DND-41 (cell line): Measurements from ENCODE around the gene ITGB5.

Experiments used
- ATAC-seq: fragments of 200-7000 bp; cut with Tn5 transposase; 3 replicates; pipeline ENCODE4 v1.9.1; 2021; ENCODE audit warnings: low read depth; ENCODE audit not compliant: insufficient read depth
- DNase-seq: peaks from one replicate; pipeline ENCODE4 v3.0.0-alpha.2; 2020
- H2AFZ ChIP-seq: 2 replicates; pipeline ENCODE4 v1.6.0; 2012; ENCODE audit warnings: low read depth, low read length
- H3K27ac ChIP-seq: 2 replicates; pipeline ENCODE4 v1.5.1; 2012; ENCODE audit warnings: low read length, inconsistent platforms
- H3K27me3 ChIP-seq: fragments of 200-600 bp; sonication (generic); 2 replicates; pipeline ENCODE4 v1.6.0; 2012; ENCODE audit warnings: low read length, mild to moderate bottlenecking, inconsistent platforms; ENCODE audit not compliant: insufficient read depth, poor library complexity
- H3K36me3 ChIP-seq: 2 replicates; pipeline ENCODE4 v1.5.1; 2012; ENCODE audit warnings: low read length, inconsistent platforms; ENCODE audit not compliant: insufficient read depth
- H3K4me1 ChIP-seq: 2 replicates; pipeline ENCODE4 v1.5.1; 2012; ENCODE audit warnings: mild to moderate bottlenecking, low read length; ENCODE audit not compliant: insufficient read depth
- H3K4me2 ChIP-seq: 2 replicates; pipeline ENCODE4 v1.6.0; 2012; ENCODE audit warnings: mild to moderate bottlenecking, moderate library complexity, low read length, inconsistent platforms; ENCODE audit not compliant: insufficient read depth
- H3K4me3 ChIP-seq, 2 experiments: fragments of 200-600 bp in 1 of 2; shearing (Covaris generic) in 1 of 2; 2 replicates each; pipeline ENCODE4 v1.5.1; 2012 to 2016; ENCODE audit warnings: inconsistent platforms in 2 of 2, low read length in 2 of 2, mild to moderate bottlenecking in 2 of 2, low read depth in 1 of 2, moderate library complexity in 1 of 2
- H3K79me2 ChIP-seq: 2 replicates; pipeline ENCODE4 v1.6.0; 2012; ENCODE audit warnings: low read length, inconsistent platforms; ENCODE audit not compliant: insufficient read depth
- H3K9ac ChIP-seq: 2 replicates; pipeline ENCODE4 v1.6.0; 2012; ENCODE audit warnings: low read depth, mild to moderate bottlenecking, inconsistent platforms, low read length, moderate library complexity
- H3K9me3 ChIP-seq: 2 replicates; pipeline ENCODE4 v1.5.1; 2012; ENCODE audit warnings: low read length, moderate library complexity, mild to moderate bottlenecking, inconsistent platforms; ENCODE audit not compliant: insufficient read depth, severe bottlenecking
- H4K20me1 ChIP-seq: 2 replicates; pipeline ENCODE4 v1.6.0; 2012; ENCODE audit warnings: low read length; ENCODE audit not compliant: insufficient read depth
- EZH2 ChIP-seq: IDR thresholded peaks from 3 replicates; pipeline ENCODE4 v1.6.1; 2012; ENCODE audit warnings: borderline replicate concordance, low read depth, mild to moderate bottlenecking, moderate library complexity, low read length, inconsistent platforms; ENCODE audit not compliant: severe bottlenecking
- TF ChIP-seq, protein P1 (sequence below): IDR thresholded peaks from 2 replicates; pipeline ENCODE4 v1.5.1; 2012; ENCODE audit warnings: borderline replicate concordance, low read length, moderate library complexity, mild to moderate bottlenecking; ENCODE audit not compliant: poor library complexity, severe bottlenecking; ENCODE audit errors: extremely low read depth

The ITGB5 gene

DNA sequence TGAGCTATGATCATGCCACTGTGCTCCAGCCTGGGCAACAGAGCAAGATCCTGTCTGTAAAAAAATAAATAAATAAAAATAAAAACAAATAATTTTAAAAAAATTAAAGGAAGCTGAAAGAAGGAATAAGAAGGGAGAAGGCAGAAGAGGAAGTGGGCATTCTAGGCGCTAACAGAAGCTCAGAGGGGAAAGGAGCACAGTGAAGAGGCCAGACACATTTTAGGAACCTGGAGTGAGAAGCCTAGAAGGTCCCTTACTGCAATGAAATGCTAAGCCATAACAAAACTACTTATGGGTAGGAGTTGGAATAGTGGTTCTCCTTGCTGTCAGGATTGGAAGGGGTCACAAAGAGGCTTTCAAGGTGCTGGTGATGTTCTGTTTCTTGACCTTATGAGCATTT is 64.0 kb downstream of the ITGB5 start:
- no peak overlapping the region for H3K4me2 ChIP-seq
- DNase-seq = no peak

DNA sequence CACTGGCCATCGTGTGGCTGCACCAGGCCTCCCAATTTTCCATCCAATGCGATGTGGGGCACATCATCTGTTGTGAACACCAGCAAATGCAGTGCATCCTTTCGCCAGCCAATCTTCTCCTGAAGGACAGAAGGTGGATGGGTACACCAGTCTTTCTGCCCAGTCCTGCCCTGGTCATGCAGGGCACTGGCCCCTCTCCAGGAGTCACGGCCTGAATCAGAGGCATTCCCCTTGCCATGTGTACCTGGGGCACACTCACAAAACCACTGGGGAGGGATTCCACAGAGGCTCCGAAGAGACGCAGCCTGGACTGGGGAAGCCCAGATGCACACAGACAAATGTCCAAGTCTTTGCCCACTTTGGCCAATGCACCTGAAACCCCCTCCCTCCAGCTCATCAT is 65.8 kb downstream of the ITGB5 start:
- Histone ChIP-seq H3K36me3 (no peaks in the 10 kb centered on the region), H3K27me3 (peaks cover 13% of the 10 kb centered on the region), H3K4me3 (no peak overlapping the region), H3K9ac (no peak overlapping the region), H4K20me1 (no peaks in the 10 kb centered on the region), H3K4me1 (no peaks in the 10 kb centered on the region), H3K27ac (no peak overlapping the region), H3K9me3 (no peaks in the 10 kb centered on the region), H3K79me2 (no peaks in the 10 kb centered on the region), H3K4me2 (no peak overlapping the region), H2AFZ (no peak overlapping the region)
- no peak for DNase-seq
- no peak for TF ChIP-seq EZH2
- TF ChIP-seq, protein P1, sequence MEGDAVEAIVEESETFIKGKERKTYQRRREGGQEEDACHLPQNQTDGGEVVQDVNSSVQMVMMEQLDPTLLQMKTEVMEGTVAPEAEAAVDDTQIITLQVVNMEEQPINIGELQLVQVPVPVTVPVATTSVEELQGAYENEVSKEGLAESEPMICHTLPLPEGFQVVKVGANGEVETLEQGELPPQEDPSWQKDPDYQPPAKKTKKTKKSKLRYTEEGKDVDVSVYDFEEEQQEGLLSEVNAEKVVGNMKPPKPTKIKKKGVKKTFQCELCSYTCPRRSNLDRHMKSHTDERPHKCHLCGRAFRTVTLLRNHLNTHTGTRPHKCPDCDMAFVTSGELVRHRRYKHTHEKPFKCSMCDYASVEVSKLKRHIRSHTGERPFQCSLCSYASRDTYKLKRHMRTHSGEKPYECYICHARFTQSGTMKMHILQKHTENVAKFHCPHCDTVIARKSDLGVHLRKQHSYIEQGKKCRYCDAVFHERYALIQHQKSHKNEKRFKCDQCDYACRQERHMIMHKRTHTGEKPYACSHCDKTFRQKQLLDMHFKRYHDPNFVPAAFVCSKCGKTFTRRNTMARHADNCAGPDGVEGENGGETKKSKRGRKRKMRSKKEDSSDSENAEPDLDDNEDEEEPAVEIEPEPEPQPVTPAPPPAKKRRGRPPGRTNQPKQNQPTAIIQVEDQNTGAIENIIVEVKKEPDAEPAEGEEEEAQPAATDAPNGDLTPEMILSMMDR = no peak
- no peak for ATAC-seq

More for the DNA sequence above, 64.0 kb downstream of the ITGB5 start:
- ATAC-seq = no peak
- TF ChIP-seq, protein P1 = no peak
- no peak for TF ChIP-seq EZH2
- H3K9ac ChIP-seq = no peak overlapping the region
- H3K4me1 ChIP-seq = no peaks in the 10 kb centered on the region
- H3K9me3 ChIP-seq = no peaks in the 10 kb centered on the region
- H3K36me3 ChIP-seq = no peaks in the 10 kb centered on the region
- H3K4me3 ChIP-seq = no peak overlapping the region
- H4K20me1 ChIP-seq = no peaks in the 10 kb centered on the region
- peaks cover 13% of the 10 kb centered on the region for H3K27me3 ChIP-seq
- no peaks in the 10 kb centered on the region for H3K79me2 ChIP-seq
- H2AFZ ChIP-seq = no peak overlapping the region
- no peak overlapping the region for H3K27ac ChIP-seq

DNA sequence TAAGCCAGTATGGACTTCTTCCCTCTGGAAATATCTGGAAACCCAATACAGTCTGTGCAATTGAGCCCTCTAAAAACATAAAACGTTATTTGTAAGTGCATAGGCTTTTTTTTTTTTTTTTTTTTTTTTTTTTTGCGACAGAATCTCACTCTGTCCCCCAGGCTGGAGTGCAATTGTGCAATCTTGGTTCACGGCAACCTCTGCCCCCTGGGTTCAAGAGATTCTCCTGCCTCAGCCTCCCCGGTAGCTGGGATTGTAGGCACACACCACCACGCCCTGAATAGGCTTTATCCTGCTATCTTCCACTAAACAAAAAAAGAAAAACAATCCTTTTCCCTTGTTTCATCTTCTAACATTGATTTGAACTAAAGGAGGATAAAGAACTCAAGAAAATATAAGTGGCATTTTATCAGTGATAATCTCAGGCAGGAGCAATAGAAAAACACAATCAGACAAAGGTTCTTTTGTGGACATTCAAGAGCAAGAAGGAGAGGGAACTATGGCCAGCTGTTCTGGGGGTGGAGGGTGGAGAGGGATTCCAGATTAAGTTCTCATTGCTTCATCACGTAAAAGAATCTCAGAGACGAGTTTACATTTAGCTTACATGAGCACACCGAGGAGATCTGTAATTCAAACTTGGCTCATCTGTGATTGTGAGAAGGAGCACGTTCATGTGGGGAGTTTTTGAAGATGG is 68.6 kb downstream of the ITGB5 start:
- Histone ChIP-seq H3K4me1 (no peaks in the 10 kb centered on the region), H3K27me3 (peaks cover 13% of the 10 kb centered on the region), H3K4me3 (no peak overlapping the region), H3K9me3 (no peaks in the 10 kb centered on the region), H3K79me2 (no peaks in the 10 kb centered on the region), H3K36me3 (no peaks in the 10 kb centered on the region), H3K9ac (no peak overlapping the region), H3K4me2 (no peak overlapping the region), H4K20me1 (no peaks in the 10 kb centered on the region), H2AFZ (no peak overlapping the region), H3K27ac (no peak overlapping the region)
- DNase-seq (no peak), ATAC-seq (no peak)
- no peak for TF ChIP-seq EZH2
- TF ChIP-seq, protein P1 = no peak

DNA sequence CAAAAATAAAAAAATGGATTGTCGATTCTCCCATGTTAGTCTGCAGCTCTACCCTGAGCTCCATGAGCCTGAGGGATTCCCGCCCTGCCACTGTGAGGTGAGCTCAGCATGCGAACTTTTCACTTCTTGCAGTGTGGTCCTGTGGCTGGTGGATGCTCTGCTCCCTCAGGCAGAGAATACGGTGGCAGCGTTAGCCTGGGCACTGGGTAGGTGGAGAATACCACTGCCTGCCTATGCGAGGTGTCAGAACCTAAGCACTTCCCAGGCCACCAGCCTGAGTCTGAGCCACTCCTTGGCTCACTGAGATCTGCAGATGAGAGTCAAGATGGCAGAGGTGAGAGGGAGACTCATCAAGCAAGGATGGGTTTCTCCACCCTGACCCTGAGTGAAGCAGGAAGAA is 70.1 kb downstream of the ITGB5 start:
- no peak for TF ChIP-seq EZH2
- TF ChIP-seq, protein P1 = no peak
- Histone ChIP-seq H2AFZ (no peak overlapping the region), H3K9ac (no peak overlapping the region), H3K4me2 (no peak overlapping the region), H4K20me1 (no peaks in the 10 kb centered on the region), H3K36me3 (no peaks in the 10 kb centered on the region), H3K9me3 (no peaks in the 10 kb centered on the region), H3K4me1 (no peaks in the 10 kb centered on the region), H3K79me2 (no peaks in the 10 kb centered on the region), H3K27ac (no peak overlapping the region), H3K27me3 (peaks cover 13% of the 10 kb centered on the region), H3K4me3 (no peak overlapping the region)
- no peak for DNase-seq
- ATAC-seq = no peak
